ENCODE results near the gene EVI5L.

The EVI5L gene

GRCh38 chr19:7863157-7863970 lies 33.3 kb downstream of the EVI5L start:
- TF ChIP-seq CTCF (conservative IDR thresholded peaks at IDR 0.05; ENCODE audit: low read depth, low read length), result no peak

GRCh38 chr19:7863971-7864689 lies 34.1 kb downstream of the EVI5L start:
- no peak overlapping the region for H3K4me3 ChIP-seq (ENCODE audit: low read depth, low read length)
- DNase-seq (ENCODE audit: low read depth), result no peak
- no peak for TF ChIP-seq CTCF (conservative IDR thresholded peaks at IDR 0.05; ENCODE audit: low read depth, low read length)

More at GRCh38 chr19:7863157-7863970, 33.3 kb downstream of the EVI5L start:
- no peak overlapping the region for H3K4me3 ChIP-seq (ENCODE audit: low read depth, low read length)
- DNase-seq (ENCODE audit: low read depth), result no peak

GRCh38 chr19:7864690-7865074 lies 34.7 kb downstream of the EVI5L start:
- no peak overlapping the region for H3K4me3 ChIP-seq (ENCODE audit: low read depth, low read length)
- no peak for TF ChIP-seq CTCF (conservative IDR thresholded peaks at IDR 0.05; ENCODE audit: low read depth, low read length)
- no peak for DNase-seq (ENCODE audit: low read depth)

- no peak for TF ChIP-seq CTCF (conservative IDR thresholded peaks at IDR 0.05; ENCODE audit: low read depth, low read length)
- DNase-seq (ENCODE audit: low read depth), result no peak
- no peak overlapping the region for H3K4me3 ChIP-seq (ENCODE audit: low read depth, low read length)
These were observed 35.4 kb downstream of the EVI5L start for GRCh38 chr19:7865262-7865911.

GRCh38 chr19:7866399-7867091 lies 36.5 kb downstream of the EVI5L start:
- TF ChIP-seq CTCF (conservative IDR thresholded peaks at IDR 0.05; ENCODE audit: low read depth, low read length), result no peak
- no peak for DNase-seq (ENCODE audit: low read depth)
- H3K4me3 ChIP-seq (ENCODE audit: low read depth, low read length), result no peak overlapping the region

- no peak overlapping the region for H3K4me3 ChIP-seq (ENCODE audit: low read depth, low read length)
- TF ChIP-seq CTCF (conservative IDR thresholded peaks at IDR 0.05; ENCODE audit: low read depth, low read length), result no peak
- no peak for DNase-seq (ENCODE audit: low read depth)
These were observed 37.2 kb downstream of the EVI5L start for GRCh38 chr19:7867092-7867844.
